GM19351 (cell line): Measurements from ENCODE around the gene MYO19.
"Not testable (repeated sequence)": the region's sequence is repeated elsewhere in the genome, so short reads cannot be mapped to it uniquely, and the experiment has no call there.

Experiments used
- ATAC-seq: cut with Tn5 transposase; IDR thresholded peaks from one replicate; pipeline ENCODE4 v1.9.1; 2021; ENCODE audit warnings: mild to moderate bottlenecking, moderate library complexity; ENCODE audit not compliant: unreplicated experiment

The MYO19 gene

DNA sequence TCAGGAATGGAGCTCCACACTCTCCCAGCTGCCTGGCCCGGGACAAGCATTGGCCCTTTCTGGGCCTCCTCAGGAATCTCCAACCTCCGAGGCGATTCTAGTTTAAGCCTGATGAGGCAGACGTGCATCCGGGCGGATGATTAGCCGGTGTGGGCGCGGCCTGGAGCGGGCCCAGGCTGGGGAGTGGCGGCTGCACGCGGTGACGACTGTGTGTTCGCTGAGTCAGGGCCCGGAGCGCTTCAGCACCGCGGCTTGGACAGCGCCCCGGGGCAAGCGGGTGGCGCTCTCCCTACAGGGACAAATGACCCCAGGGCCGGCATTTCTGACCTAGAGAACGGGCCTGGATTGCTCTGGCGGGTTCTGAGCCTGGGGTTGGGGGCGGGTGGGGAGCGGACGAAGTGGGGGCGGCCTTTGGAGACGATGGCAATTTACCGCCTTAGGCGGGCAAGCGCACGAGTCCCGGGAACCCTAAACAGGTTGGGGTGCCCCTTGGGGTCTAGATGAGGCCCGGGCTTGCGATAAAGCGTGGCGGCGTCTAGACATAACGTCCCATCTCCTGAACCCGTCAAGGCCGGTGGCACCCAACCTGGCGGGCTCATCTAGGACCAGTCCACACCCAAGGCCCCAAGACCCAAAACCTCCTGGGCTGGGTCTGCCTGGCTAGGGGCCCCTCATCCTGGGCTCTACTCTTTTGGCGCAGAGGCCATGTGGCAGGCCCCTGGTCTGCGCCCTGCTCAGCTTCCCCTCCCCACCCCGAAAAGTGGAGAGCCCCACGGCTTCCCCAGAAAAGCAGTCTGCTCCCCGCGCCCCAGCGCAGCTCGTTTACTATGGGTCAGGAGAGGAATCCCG, 70.5 kb downstream of the MYO19 start:
- no peak for ATAC-seq

- no peak for ATAC-seq
Observed at GRCh38 chr17:36461330-36462110, 73.1 kb downstream of the MYO19 start.

DNA sequence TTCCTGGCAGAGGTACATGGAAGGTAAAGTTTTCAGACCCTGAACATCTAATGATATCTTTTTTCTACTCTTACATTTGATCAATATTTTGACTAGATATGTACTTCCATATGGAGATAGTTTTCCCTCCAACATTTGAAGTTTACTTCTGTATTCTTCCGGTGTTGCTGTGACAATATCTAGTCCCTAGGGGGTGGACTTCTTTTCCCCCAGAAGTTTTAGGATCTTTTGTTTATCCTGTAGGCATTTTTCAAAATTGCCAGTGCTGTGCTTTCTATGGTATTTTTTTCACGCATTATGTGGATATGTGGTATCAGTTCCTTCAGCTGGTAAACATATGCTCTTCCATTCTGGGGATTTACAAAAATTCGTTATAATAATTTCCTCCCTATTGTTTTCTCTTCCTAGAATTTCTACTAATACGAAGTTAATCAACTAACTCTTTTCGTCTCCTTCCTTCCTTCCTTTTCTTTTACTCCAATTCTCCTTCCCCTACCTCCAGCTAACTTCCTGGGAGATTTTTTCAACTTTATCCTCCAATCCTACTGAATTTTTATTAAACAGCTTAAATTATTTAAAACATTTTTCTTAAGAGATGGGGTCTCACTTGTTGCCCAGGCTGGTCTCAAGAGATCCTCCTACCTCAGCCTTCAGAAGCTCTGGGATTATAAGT, 74.3 kb downstream of the MYO19 start:
- ATAC-seq = no peak

DNA sequence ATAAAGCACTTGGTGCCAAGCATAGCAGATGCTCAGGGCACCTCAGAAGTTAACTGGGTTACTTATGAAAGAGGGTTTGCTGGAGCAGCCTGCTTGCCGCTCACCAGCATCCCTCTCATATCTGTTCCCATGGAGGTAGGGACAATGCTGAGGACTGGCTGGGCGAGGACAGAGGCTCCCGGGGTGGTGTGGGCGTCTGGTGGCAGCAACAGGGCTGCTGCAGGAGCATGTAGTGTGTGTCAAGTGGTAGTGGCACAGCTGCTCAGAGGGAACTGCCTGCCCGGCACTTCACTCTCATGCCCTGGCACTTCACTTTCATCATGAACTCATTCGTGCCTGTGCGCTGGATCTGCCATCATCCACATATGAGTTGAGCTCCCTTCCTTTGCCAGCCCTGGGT, 75.1 kb downstream of the MYO19 start:
- ATAC-seq = no peak

- ATAC-seq = no peak
Observed at GRCh38 chr17:36459045-36459444, 75.6 kb downstream of the MYO19 start.

GRCh38 chr17:36457701-36458100, 77.0 kb downstream of the MYO19 start:
- ATAC-seq = not testable (repeated sequence)

- not testable (repeated sequence) for ATAC-seq
Observed at GRCh38 chr17:36452888-36453287, 81.8 kb downstream of the MYO19 start.

- ATAC-seq = not testable (repeated sequence)
Observed at GRCh38 chr17:36449997-36450396, 84.7 kb downstream of the MYO19 start.
